Measurements from ENCODE around the gene PERCC1. TPM values are rescaled to one million over a fixed set of nuclear protein-coding genes. Genes with fewer than 3 reads are reported as not detected.

PERCC1 gene
- total and polyA plus RNA-seq, 9 of the 15 experiments (the other 6 are each of a cell fraction or from before 2014, with no cell fraction given) = not detected

DNA sequence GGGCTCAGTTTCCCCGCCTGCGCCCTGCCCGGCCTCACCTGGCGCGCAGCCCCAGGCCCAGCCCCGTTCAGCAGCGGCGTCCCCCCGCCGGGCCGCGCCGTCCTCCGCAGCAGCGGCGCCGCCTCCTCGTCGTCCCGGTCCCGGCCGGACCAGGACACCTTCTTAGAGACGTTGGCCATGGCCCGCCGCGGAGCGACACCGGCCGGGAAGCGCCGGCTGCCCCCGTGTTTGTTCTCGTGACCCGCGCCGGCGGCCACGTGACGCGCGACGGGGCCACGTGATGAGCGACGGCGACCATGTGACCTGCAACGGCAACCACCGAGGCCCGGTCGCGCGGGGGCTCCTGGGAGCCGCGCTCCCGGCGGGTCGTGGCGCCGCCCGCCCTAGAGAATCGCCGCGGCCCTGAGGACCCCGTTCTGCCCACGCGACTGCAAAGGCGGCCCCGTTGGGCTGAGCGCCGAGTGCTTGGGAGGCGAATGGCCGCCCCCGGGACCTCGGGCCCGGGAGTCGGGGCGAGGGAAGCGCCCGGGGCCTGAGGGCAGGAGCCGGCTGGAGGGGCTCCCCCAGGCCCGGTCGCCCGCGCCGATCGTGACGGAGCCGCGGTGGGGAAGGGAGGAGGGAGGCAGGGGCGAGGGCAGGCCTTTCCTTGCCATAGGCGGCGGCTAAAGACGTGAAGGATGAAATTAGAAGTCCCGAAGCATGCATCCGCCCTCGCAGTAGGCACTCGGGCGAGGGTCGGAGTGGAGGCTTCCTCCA lies 44.1 kb downstream of the PERCC1 start, which contains the start of gene CLCN7 (continued):
- TF ChIP-seq ILK (tag; IDR thresholded peaks at IDR 0.05; ENCODE audit: borderline replicate concordance, low read depth) = no peak
- TF ChIP-seq CBFA2T3 (IDR thresholded peaks at IDR 0.05) = no peak
- TF ChIP-seq E2F3 (CRISPR knock-in tag; IDR thresholded peaks at IDR 0.05) = 0 out of 2 replicates have a peak, but pooled peaks have one; percentile 59
- TF ChIP-seq, protein P1, sequence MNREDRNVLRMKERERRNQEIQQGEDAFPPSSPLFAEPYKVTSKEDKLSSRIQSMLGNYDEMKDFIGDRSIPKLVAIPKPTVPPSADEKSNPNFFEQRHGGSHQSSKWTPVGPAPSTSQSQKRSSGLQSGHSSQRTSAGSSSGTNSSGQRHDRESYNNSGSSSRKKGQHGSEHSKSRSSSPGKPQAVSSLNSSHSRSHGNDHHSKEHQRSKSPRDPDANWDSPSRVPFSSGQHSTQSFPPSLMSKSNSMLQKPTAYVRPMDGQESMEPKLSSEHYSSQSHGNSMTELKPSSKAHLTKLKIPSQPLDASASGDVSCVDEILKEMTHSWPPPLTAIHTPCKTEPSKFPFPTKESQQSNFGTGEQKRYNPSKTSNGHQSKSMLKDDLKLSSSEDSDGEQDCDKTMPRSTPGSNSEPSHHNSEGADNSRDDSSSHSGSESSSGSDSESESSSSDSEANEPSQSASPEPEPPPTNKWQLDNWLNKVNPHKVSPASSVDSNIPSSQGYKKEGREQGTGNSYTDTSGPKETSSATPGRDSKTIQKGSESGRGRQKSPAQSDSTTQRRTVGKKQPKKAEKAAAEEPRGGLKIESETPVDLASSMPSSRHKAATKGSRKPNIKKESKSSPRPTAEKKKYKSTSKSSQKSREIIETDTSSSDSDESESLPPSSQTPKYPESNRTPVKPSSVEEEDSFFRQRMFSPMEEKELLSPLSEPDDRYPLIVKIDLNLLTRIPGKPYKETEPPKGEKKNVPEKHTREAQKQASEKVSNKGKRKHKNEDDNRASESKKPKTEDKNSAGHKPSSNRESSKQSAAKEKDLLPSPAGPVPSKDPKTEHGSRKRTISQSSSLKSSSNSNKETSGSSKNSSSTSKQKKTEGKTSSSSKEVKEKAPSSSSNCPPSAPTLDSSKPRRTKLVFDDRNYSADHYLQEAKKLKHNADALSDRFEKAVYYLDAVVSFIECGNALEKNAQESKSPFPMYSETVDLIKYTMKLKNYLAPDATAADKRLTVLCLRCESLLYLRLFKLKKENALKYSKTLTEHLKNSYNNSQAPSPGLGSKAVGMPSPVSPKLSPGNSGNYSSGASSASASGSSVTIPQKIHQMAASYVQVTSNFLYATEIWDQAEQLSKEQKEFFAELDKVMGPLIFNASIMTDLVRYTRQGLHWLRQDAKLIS (CRISPR knock-in tag; IDR thresholded peaks at IDR 0.05) = peak; percentile 93; the same call in 1 of the 2 replicates
- no peak for TF ChIP-seq ATF1 (CRISPR knock-in tag; IDR thresholded peaks at IDR 0.05)
- peak; percentile 85 for TF ChIP-seq ATF1 (tag; IDR thresholded peaks at IDR 0.05)
- TF ChIP-seq MED1 (CRISPR knock-in tag; IDR thresholded peaks at IDR 0.05; ENCODE audit: borderline replicate concordance) = peak; percentile 67; the same call in 1 of the 2 replicates
- TF ChIP-seq MTA2 (IDR thresholded peaks at IDR 0.05; ENCODE audit: low read depth) = no peak
- no peak for TF ChIP-seq HNRNPK (IDR thresholded peaks at IDR 0.05; ENCODE audit: low read depth, low read length, poor library complexity, severe bottlenecking)
- TF ChIP-seq, protein P2, sequence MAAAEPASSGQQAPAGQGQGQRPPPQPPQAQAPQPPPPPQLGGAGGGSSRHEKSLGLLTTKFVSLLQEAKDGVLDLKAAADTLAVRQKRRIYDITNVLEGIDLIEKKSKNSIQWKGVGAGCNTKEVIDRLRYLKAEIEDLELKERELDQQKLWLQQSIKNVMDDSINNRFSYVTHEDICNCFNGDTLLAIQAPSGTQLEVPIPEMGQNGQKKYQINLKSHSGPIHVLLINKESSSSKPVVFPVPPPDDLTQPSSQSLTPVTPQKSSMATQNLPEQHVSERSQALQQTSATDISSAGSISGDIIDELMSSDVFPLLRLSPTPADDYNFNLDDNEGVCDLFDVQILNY (CRISPR knock-in tag; IDR thresholded peaks at IDR 0.05) = peak; percentile 76; the same call in 1 of the 2 replicates
- TF ChIP-seq ZNF23 (CRISPR knock-in tag; IDR thresholded peaks at IDR 0.05) = no peak
- peak; percentile 84; the same call in 1 of the 2 replicates for TF ChIP-seq ZBTB1 (CRISPR knock-in tag; IDR thresholded peaks at IDR 0.05; ENCODE audit: borderline replicate concordance, low read depth)
- TF ChIP-seq, protein P3, sequence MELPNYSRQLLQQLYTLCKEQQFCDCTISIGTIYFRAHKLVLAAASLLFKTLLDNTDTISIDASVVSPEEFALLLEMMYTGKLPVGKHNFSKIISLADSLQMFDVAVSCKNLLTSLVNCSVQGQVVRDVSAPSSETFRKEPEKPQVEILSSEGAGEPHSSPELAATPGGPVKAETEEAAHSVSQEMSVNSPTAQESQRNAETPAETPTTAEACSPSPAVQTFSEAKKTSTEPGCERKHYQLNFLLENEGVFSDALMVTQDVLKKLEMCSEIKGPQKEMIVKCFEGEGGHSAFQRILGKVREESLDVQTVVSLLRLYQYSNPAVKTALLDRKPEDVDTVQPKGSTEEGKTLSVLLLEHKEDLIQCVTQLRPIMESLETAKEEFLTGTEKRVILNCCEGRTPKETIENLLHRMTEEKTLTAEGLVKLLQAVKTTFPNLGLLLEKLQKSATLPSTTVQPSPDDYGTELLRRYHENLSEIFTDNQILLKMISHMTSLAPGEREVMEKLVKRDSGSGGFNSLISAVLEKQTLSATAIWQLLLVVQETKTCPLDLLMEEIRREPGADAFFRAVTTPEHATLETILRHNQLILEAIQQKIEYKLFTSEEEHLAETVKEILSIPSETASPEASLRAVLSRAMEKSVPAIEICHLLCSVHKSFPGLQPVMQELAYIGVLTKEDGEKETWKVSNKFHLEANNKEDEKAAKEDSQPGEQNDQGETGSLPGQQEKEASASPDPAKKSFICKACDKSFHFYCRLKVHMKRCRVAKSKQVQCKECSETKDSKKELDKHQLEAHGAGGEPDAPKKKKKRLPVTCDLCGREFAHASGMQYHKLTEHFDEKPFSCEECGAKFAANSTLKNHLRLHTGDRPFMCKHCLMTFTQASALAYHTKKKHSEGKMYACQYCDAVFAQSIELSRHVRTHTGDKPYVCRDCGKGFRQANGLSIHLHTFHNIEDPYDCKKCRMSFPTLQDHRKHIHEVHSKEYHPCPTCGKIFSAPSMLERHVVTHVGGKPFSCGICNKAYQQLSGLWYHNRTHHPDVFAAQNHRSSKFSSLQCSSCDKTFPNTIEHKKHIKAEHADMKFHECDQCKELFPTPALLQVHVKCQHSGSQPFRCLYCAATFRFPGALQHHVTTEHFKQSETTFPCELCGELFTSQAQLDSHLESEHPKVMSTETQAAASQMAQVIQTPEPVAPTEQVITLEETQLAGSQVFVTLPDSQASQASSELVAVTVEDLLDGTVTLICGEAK (IDR thresholded peaks at IDR 0.05) = no peak; the same call in 1 of the 2 replicates
- TF ChIP-seq, protein P3 (CRISPR knock-in tag; IDR thresholded peaks at IDR 0.05) = peak; percentile 36; the same call in 1 of the 2 replicates

All from K562 (cell line).